DMS 273 (cell line): ENCODE results near the gene RAMAC.
"Not testable (repeated sequence)": the region's sequence is repeated elsewhere in the genome, so short reads cannot be mapped to it uniquely, and the experiment has no call there.

ENCODE experiments used
- DNase-seq: peaks from one replicate; lab custom pipeline; 2025; ENCODE audit not compliant: unreplicated experiment; lab: John Stamatoyannopoulos, UW

RAMAC gene

GRCh38 chr15:82985688-82986441, at the start of gene RAMAC:
TSS of gene RAMAC (plus strand) at chr15:82986210. CDS start at chr15:82989019, 2,809 bp downstream.
- DNase-seq = peak; percentile 96

GRCh38 chr15:82936966-82937711, 48.9 kb upstream of the RAMAC start:
- DNase-seq = no peak

GRCh38 chr15:82937712-82938058, 48.3 kb upstream of the RAMAC start:
- DNase-seq = no peak

- not testable (repeated sequence) for DNase-seq
These were observed 46.3 kb upstream of the RAMAC start for GRCh38 chr15:82939678-82940077.

- DNase-seq = no peak
These were observed 43.3 kb upstream of the RAMAC start for GRCh38 chr15:82942691-82943090.

- DNase-seq = no peak
These were observed 42.8 kb upstream of the RAMAC start for GRCh38 chr15:82943176-82943575.

- DNase-seq = no peak
These were observed 42.0 kb upstream of the RAMAC start for GRCh38 chr15:82944056-82944455.

- DNase-seq = no peak
These were observed 41.2 kb upstream of the RAMAC start for GRCh38 chr15:82944821-82945220.

- DNase-seq = no peak
These were observed 40.7 kb upstream of the RAMAC start for GRCh38 chr15:82945326-82945725.

GRCh38 chr15:82946155-82946701, 39.8 kb upstream of the RAMAC start:
- no peak for DNase-seq

GRCh38 chr15:82950295-82950694, 35.7 kb upstream of the RAMAC start:
- no peak for DNase-seq

GRCh38 chr15:82950746-82951370, 35.2 kb upstream of the RAMAC start:
- no peak for DNase-seq

- peak; percentile 30 for DNase-seq
These were observed 34.4 kb upstream of the RAMAC start for GRCh38 chr15:82951472-82952157.

GRCh38 chr15:82952158-82953081, 33.6 kb upstream of the RAMAC start, which contains the start of gene HOMER2:
TSS of gene HOMER2 (minus strand) at chr15:82952720. CDS start at chr15:82952535, 185 bp downstream.
- DNase-seq = peak; percentile 70

- no peak for DNase-seq
These were observed 27.4 kb upstream of the RAMAC start for GRCh38 chr15:82958638-82959037.

GRCh38 chr15:82959423-82959822, 26.6 kb upstream of the RAMAC start:
- no peak for DNase-seq

- DNase-seq = no peak
These were observed 25.2 kb upstream of the RAMAC start for GRCh38 chr15:82960766-82961165.

GRCh38 chr15:82963471-82964341, 22.3 kb upstream of the RAMAC start:
- DNase-seq = no peak

GRCh38 chr15:82964890-82965289, 21.1 kb upstream of the RAMAC start:
- no peak for DNase-seq
